ENCODE measurements around the gene RAD17.
"Not testable (repeated sequence)": the region's sequence is repeated elsewhere in the genome, so short reads cannot be mapped to it uniquely, and the experiment has no call there.

RAD17 gene

DNA sequence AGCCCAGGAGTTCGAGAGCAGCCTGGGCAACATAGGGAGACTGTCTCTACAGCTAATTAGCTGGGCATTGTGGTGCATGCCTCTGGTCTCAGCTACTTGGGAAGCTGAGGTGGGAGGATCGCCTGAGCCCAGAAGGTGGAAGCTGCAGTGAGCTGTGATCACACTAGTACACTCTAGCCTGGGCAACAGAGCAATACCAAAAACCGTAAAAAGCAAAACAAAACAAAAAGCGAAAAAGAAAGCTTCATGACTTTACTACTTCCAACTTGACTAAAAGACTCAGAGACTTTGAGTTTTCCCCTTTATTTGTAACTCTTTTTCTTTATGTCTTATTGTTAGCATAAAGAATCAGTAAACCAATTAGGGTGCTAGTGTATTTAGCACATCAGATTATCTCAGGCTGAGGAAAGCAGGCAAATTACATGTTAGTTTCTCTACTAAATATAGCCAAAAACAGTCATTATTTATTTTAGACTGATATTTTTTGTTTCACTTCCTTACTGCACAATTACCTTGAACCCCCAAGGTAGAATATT lies 5.4 kb downstream of the RAD17 start:
- no peak for DNase-seq

DNA sequence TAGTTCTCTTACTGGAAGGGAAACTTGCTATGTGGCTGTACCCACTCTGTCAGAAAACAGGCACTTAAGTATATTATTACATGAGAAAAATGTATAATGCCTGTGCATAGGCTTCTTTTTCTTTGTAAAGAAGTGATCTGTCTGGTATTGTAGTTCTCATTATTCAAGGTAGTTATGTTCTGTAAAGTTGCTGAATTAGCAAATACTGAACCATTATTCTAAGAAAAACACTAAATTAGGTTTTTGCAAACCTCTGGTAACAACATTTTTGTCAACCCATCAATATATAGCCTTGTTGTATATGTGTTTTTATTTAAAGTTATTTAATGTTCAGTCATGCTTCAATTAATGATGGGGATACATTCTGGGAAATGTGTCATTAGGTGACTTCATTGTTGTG lies 8.8 kb downstream of the RAD17 start:
- no peak for DNase-seq

DNA sequence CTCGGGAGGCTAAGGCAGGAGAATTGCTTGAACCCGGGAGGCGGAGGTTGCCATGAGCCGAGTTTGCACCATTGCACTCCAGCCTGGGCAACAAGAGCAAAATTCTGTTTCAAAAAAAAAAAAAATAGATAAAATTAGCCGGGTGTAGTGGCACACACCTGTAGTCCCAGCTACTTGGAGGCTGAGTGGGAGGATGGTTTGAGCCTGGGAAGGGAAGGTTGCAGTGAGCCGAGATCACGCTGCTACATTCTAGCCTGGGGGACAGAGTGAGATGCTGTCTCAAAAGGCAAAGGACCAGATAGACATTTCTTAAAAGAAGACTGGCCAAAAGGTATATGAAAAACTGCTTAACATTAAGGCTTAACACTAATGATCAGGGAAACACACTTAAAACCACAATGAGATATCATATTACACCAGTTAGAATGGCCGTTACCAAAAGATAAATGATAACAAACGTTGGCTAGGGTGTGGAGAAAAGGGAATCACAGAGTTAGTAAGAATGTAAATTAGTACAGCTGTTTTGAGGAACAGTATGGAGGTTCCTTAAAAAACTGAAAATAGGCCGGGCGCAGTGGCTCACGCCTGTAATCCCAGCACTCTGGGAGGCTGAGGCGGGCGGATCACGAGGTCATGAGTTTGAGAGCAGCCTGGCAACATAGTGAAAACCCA lies 35.2 kb downstream of the RAD17 start:
- no peak for DNase-seq

DNA sequence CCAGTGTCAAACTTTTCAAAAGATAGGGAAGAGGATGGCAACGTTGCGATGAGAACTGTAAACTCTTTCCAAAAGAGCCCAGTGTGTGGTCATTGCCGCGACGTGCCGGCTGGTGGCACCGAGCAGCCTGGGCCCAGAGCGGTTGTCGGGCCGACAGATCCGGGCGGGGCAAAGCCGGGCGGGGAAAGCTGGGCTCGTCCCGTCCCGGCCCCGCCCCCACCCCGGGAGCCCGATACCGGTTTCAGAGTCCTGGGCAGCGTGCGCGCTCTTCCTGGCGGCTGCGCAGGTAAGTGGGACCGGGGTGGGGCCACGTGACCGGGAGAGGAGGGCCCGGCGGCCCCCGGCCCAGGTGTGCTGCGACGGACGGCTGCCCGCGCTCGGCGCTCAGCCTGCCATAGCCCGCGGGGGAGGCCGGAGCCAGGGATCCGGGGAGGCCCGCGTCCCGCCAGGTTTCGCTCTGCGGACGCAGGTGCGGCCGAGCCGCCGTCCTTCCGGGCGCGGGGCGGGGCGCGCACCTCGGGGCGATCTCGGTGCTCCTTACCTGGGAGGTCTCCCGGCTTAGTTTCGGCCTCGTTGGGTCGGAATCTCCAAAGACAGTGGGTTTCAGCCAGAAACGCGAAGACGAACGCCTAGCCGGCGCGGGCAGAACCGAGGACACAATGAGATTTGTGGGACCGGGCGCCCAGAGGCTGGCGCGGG lies 45.4 kb downstream of the RAD17 start, which contains the start of gene MARVELD2:
TSS of gene MARVELD2 (plus strand) at position 232 of the 699 bp plus-strand sequence. CDS start 4,270 bp downstream, outside the sequence.
- peak; percentile 72 for DNase-seq

DNA sequence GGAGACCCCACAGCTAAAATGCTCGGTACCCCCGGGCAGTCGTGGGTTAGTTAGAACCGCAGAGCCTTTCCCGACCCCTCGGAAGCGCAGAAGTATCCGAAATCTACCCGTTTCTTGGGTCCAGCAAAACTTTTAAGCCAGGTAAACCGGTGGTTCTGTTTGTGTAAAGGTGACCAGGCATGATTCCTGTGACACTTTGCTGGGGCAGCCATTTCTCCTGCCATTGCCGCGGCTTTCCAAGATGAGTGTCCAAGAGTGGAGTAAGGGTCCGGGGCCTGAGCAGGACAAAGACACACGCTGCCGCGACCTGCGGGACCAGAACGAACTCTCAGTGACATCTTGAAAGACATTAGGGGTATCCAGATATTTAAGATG lies 46.0 kb downstream of the RAD17 start:
- DNase-seq, result no peak

DNA sequence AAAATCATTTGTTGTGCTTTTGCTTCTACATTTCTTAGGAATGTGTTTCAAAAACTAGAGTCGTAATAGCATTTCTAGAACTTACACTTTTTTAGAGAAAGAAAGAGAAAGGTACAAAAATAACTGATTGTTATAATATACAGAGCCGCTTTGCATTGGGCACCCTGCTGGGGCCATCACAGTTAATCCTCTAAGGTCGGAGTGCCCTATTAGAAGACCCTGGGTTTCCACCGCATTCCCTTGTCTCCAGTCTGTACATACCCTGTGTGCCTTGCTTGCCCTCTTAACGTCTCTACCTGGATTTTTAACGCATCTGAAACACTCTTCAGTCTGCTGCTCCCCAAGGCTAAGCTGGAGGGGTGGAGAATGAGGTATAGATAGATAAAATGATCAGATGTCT lies 46.6 kb downstream of the RAD17 start:
- no peak for DNase-seq

DNA sequence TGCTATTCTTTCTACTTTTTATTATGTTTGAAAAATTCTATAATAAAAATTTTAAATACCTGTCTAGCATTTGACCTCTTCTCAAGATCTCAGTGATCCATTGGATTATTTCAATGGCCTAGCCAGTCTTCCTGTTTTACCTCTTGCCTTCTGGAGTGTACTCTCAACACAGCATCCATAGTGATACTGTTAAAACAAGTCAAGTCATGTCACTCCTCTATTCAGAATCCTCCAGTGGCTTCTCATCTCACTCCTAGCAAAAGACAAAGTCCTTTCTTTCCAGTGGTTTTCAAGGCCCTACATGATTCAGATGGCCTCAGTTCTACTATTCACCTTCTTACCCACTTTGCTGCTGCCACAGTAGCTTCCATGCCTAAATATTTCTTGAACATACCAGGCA lies 47.1 kb downstream of the RAD17 start:
- DNase-seq, result no peak

DNA sequence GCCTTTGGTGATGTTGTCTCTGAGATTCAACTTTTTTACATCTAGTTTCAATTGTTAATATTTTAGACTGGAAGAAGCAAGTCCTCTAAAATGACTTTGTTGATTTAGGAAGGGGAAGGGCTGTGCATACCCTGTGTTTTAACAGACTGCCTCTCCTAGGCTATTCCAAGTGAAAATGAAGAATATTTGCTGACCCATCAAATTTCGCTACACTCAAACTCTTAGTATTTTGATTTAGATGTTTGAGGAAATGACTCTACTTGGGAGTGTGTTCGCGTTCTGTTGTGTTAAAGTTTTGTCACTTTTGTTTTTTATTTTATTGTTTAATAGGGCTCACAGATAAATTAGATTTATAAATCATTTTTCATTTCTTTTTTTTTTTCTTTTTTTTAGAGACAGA lies 48.9 kb downstream of the RAD17 start:
- DNase-seq, result no peak

DNA sequence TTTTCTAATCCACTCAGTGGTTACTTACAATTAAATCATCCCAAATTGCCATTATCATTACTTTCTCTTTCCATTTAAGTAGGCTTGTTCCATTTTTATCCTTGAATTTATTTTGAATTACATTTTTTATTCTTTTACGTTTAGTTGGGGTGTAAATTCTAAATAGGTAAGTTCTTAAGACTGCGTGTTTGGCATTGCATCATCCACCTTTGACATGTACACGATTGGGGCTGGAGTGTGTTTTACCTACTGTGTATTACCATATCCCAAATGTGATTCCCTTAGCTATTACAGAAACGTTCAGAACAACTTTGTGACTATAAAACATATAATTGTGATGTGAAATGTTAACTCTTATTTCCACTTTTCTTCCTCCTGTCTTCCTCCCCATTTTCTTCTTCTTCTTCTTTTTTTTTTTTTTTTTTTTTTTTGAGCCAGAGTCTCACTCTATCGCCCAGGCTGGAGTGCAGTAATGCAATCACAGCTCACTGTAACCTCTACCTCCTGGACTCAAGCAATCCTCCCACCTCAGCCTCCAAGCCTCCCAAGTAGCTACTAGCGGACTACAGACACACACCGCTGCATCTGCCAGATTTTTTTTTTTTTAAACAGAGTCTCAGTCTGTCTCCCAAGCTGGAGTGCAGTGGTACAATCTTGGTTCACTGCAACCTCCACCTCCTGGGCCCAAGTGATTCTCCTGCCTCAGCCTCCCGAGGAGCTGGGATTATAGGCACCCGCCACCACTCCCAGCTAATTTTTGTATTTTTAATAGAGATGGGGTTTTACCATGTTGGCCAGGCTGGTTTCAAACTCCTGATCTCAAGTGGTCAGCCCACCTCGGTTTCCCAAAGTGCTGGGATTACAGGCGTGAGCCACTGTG lies 62.0 kb downstream of the RAD17 start:
- DNase-seq, result no peak

DNA sequence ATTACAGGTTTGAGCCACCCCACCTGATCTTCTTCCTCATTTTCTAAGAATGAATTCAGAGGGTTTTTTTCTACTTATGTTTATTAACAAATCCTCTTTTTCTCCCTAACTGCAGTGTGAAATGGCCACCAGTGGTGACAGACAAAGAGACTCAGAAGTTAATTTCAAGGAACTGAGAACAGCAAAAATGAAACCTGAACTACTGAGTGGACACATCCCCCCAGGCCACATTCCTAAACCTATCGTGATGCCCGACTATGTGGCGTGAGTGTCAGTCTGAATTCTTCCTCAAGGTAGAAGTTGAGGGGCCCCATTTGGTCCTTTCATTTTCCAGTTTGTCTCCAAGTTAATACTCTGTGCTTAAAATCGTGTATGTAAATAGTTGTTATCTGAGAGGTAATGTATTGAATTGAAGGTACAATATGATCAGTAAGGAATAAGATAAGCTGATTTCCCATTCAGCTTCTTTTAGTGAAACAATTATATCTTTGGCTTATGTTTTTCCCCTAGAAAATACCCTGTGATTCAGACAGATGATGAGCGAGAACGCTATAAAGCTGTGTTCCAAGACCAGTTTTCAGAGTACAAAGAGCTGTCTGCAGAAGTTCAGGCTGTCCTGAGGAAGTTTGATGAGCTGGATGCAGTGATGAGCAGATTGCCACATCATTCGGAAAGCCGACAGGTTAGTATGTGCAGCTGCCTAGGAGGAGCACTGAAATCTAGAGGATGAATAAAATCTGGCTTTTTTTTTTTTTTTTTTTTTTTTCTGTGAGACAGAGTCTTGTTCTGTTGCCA lies 63.0 kb downstream of the RAD17 start:
- DNase-seq, result no peak

DNA sequence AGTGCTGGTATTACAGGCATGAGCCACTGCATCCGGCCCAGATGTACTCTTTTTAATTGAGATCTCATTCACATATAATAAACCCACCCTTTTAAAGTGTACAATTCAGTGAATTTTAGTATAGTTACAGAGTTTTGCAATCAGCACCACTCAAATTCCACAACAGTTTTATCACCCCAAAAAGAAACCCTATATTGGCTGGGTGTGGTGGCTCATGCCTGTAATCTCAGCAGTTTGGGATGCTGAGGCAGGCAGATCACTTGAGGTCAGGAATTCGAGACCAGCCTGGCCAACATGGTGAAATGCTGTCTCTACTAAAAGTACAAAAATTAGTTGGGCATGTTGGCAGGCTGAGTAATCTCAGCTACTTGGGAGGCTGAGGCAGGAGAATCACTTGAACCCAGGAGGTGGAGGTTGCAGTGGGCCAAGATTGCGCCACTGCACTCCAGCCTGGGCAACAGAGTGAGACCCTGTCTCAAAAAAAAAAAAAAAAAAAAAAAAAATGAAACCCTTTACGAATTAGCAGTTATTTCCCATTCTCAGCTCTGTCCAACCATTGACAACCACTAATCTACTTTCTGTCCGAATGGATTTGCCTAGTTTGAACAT lies 65.8 kb downstream of the RAD17 start:
- not testable (repeated sequence) for DNase-seq

DNA sequence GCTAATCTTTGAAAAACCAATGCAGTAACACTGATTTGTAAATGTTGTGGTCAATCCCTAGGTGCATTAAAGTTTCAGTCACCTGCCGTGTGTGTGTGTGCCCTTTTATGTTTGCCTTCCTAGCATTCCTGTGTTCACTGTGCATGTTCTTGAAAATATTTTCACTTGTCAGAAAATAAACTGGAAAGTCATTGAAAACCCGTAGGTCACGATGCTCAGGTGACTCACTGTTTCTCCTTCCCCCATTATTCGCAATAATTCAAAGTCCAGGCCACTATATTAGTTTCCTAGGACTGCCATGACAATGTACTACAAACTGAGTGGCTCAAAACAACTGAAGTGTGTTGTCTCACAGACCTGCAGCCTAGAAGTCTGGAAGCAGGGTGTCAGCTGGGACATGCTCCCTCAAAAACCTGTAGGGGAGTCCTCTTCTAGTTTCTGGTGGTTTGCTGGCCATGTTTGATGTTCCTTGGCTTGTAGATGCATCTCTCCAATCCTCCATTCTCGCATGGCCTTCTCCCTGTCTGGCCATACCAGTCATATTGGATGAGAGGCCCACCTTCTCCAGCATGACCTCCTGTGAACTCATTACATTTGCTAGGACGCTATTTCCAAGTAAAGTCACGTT lies 74.6 kb downstream of the RAD17 start:
- no peak for DNase-seq

DNA sequence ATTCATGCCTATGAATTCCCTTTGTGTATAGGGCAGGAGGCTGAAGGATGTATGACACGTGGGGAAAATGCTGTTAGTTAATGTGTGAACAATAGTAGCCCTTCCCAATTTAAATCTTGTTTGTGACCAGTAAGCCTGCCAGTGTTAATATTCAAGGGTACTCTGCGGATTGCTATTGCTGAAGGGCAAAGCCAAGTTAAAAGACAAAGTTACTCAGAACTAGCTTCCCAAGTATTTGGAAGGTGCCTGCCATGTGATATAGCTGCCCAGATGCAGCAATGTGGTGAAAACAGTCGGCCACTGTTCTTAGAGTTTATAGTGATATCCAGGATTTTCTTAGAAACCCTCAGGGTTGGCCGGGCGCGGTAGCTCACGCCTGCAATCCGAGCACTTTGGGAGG lies 79.9 kb downstream of the RAD17 start:
- DNase-seq, result no peak

DNA sequence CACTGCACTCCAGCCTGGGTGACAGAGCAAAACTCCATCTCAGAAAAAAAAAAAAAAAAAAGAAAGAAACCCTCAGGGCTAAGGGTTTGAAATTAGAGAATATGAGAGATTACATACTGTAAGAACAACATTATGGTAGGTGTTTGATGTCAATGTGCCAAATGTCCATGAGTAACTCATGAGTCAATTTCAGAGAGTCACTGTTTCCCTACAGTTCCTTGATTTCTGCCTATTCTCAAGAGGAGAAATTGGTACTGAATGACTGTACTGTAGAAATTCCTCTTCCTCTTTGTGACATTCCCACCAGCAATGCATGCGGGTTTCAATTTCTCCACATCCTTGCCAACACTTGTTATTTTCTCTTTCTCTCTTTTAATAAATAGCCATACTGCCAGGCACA lies 80.5 kb downstream of the RAD17 start:
- DNase-seq, result no peak

DNA sequence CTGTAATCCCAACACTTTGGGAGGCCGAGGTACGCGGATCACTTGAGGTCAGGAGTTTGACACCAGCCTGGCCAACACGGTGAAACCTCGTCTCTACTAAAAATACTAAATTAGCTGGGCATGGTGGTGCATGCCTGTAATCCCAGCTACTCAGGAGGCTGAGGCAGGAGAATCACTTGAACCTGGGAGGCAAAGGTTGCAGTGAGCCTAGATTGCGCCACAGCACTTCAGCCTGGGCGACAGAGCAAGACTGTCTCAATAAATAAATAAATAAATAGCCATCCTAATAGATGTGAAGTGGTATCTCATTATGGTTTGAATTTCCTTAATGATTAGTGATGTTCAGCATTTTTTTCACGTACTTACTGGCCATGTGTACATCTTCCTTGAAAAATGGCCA lies 80.9 kb downstream of the RAD17 start:
- not testable (repeated sequence) for DNase-seq

DNA sequence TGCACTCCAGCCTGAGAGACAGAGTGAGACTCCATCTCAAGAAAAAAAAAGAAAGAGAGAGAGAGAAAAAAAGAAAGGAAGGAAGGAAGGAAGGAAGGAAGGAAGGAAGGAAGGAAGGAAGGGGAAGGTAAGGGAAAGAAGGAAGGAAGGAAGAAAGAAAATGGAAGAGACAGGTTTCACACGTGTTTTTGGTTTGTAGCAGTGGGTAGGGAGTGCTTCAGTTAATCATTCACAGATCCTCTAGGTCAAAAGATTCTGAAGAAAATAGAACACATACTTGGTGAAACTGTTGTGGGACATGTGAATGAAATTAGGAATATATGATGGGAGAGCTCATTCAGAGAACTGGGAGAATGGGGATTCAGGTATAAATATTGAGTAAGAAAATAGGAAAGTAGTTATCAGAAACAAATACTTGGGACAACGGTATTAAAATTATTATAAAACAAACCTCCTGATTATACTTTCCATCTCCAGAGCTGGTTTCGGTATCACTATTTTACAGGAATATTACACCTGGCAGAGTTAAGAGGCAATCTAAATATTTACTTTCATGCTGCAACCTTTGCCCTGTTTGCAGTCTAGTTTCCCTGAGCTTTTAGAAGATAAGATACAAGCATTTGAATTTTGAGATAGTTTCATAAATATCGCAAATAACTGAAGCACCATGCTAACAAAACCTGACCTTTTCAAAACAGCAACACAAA lies 82.5 kb downstream of the RAD17 start:
- no peak for DNase-seq

DNA sequence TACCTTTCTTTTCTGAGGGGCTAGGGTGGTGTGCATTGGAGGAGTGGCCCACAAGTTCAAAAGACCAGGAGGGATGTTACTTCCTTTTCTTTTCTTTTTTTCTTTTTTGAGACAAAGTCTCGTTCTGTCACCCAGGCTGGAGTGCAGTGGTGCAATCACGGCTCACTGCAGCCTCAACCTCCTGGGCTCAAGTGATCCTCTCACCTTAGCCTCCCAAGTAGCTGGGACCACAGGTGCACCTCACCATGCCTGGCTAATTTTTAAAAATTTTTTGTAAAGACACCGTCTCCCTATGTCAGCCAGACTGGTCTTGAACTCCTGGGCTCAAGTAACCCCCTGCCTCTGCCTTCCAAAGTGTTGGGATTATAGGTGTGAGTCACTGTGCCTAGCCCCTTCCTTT lies 83.9 kb downstream of the RAD17 start:
- DNase-seq, result not testable (repeated sequence)

DNA sequence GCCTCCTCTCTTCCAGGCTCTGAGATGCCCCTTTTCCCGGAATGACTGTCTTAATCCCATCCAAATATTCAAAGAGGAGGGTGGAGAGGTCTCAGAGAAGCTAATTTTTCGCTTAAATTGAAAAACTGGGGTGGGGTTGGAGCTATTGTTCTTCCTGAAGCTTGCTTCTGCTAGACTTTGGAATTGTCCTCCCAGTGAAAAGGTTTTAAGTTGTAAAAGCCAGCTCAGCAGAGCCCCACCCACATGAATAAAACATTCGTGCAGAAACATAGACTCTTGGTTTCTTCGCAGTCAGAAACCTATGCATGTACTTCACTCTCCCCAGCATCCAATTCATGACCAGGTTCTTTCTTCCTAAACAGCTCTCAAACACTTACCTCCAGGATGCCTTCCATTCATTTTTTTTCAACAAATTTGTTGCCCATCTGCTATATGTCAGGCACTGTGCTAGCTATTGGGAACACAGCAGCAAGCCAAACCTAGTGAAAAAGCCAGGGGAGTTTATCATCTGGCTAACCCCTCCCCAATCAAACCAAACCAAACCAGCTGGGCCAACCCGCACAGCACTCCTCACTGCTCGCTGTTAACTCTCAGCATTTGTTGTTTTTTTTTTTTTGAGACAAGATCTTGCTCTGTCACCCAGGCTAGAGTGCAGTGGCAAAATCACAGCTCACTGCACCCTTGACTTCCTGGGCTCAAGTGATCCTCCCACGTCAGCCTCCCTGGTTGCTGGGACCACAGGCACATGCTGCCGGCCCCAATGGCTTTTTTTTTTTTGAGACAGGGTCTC lies 85.0 kb downstream of the RAD17 start:
- DNase-seq, result no peak

DNA sequence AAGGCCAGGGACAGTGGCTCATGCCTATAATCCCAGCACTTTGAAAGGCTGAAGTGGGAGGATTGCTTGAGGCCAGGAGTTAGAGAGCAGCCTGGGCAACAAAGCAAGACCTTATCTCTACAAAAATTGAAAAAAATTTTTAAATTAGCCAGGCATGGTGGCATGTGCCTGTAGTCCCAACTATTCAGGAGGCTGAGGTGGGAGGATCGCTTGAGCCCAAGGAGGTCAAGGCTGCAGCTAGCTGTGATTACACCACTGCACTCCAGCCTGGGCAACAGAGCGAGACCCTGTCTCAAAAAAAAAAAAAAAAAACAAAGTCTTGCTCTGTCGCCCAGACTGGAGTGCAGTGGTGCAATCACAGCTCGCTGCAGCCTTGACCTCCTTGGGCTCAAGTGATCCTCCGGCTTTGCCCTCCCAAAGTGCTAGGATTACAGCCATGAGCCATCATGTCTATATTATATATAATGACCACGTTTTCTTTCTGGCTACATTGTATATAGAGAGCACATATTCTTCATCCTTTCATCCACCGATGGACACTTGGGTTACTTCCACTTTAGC lies 85.9 kb downstream of the RAD17 start:
- not testable (repeated sequence) for DNase-seq

DNA sequence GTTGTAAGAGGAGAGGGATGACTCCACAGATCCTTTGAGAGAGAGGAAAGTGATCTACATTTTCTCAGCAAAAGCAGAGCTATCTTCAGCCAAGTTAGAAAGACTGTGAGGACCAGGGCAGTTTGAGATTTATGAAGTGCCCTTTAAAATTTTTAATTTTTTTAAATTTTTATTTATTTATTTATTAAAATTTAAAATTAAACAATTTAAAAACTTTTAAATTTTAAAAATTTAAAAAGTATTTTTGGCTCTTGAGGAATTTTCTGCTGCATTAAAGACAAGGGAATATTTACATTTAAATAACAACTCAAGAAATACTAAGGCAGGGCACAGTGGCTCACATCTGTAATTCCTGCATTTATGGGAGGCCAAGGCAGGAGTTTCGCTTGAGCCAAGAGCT lies 92.6 kb downstream of the RAD17 start:
- DNase-seq, result no peak
